ENCODE measurements around the gene JARID2.

DNA sequence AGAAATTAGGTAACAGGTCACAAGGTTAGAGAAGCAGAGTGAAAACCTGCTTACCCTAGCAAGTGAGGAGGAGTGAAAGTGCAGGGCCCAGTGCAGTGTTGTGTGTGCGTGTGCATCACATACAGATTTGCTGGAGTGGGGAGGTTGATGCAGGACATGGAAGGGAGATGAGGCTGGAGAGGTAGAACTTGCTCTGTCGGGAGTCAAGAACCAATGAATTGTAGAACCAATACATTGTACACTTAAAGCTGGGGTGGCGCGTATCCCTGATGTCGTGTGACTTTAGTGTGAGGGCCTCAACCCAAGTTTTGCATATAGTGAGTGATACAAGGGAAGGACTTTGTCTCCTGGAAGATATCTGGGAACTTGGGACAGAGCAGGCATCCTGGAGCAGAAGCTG, 48.6 kb downstream of the JARID2 start:
- TF ChIP-seq POLR2A (IDR thresholded peaks at IDR 0.05), result no peak
- TF ChIP-seq, protein P1, sequence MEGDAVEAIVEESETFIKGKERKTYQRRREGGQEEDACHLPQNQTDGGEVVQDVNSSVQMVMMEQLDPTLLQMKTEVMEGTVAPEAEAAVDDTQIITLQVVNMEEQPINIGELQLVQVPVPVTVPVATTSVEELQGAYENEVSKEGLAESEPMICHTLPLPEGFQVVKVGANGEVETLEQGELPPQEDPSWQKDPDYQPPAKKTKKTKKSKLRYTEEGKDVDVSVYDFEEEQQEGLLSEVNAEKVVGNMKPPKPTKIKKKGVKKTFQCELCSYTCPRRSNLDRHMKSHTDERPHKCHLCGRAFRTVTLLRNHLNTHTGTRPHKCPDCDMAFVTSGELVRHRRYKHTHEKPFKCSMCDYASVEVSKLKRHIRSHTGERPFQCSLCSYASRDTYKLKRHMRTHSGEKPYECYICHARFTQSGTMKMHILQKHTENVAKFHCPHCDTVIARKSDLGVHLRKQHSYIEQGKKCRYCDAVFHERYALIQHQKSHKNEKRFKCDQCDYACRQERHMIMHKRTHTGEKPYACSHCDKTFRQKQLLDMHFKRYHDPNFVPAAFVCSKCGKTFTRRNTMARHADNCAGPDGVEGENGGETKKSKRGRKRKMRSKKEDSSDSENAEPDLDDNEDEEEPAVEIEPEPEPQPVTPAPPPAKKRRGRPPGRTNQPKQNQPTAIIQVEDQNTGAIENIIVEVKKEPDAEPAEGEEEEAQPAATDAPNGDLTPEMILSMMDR (IDR thresholded peaks at IDR 0.05 in 4 of 5, conservative IDR thresholded peaks at IDR 0.05 in 1 of 5), result no peak

Measured in gastrocnemius medialis (tissue), 4 donors.